T-cell (primary cell): Measurements from ENCODE around the gene CEBPZOS. TPM values are rescaled to one million over a fixed set of nuclear protein-coding genes. Genes with fewer than 3 reads are reported as not detected.

Experiments
- ATAC-seq, 4 experiments: fragments of 200-7000 bp in 3 of 4; fragments of 150-1000 bp in 1 of 4; cut with Tn5 transposase; replicated peaks in 1 of 4; 1 replicate in 3 of 4; 2 replicates in 1 of 4; pipeline ENCODE4 v1.10.0; 2021; ENCODE audit warnings: moderate library complexity in 3 of 4, mild to moderate bottlenecking in 2 of 4, moderate number of reproducible peaks in 1 of 4
- CTCF ChIA-PET, 2 donors: fragments of 300-600 bp; sonication (Branson Sonifier 250); formaldehyde crosslinking; loops; one replicate each; lab custom pipeline; 2022; ENCODE audit warnings: antibody characterized with exemption in 2 of 2; lab: Charles Lee
- POLR2A ChIA-PET, 2 donors: fragments of 300-600 bp; sonication (Branson Sonifier 250); formaldehyde crosslinking; loops; one replicate each; lab custom pipeline; 2022; ENCODE audit warnings: antibody characterized with exemption in 2 of 2; lab: Charles Lee
- DNase-seq, 35 experiments: peaks; one replicate each; pipeline versions ENCODE4 v3.0.0 to v3.0.0-alpha.2; 2013 to 2023
- H3K27ac ChIP-seq: one replicate; pipeline ENCODE4 v1.5.1; 2013; ENCODE audit warnings: low read length
- H3K27me3 ChIP-seq, 2 experiments: replicated peaks in 1 of 2; 1 replicate in 1 of 2; 2 replicates in 1 of 2; pipeline versions ENCODE4 v1.6.1 to v1.7.0; 2013; ENCODE audit warnings: low read length in 1 of 2, mixed read lengths in 1 of 2; ENCODE audit not compliant: control insufficient read depth in 2 of 2, insufficient read depth in 2 of 2; ENCODE audit errors: extremely low read depth in 1 of 2
- H3K36me3 ChIP-seq, 2 donors: 1 replicate in 1 of 2; 2 replicates in 1 of 2; pipeline versions ENCODE4 v1.6.1 to v1.7.0; 2013; ENCODE audit warnings: low read length in 1 of 2; ENCODE audit not compliant: control insufficient read depth in 2 of 2, insufficient read depth in 1 of 2; ENCODE audit errors: extremely low read depth in 1 of 2
- H3K4me1 ChIP-seq, 2 experiments: 1 replicate in 1 of 2; 2 replicates in 1 of 2; pipeline versions ENCODE4 v1.6.1 to v1.7.0; 2013; ENCODE audit warnings: low read length in 2 of 2, mixed read lengths in 1 of 2; ENCODE audit not compliant: insufficient read depth in 2 of 2, control insufficient read depth in 1 of 2; ENCODE audit errors: extremely low read depth in 1 of 2
- H3K4me3 ChIP-seq, 2 donors: 1 replicate in 1 of 2; 2 replicates in 1 of 2; pipeline versions ENCODE4 v1.5.1 to v1.7.0; 2013; ENCODE audit warnings: mild to moderate bottlenecking in 2 of 2, low read length in 1 of 2, moderate library complexity in 1 of 2; ENCODE audit not compliant: control insufficient read depth in 1 of 2; ENCODE audit errors: extremely low read depth in 1 of 2
- H3K9me3 ChIP-seq: 2 replicates; pipeline ENCODE4 v1.7.0; 2013
- H3K27ac Mint-ChIP-seq, 2 donors: one replicate each; pipeline ENCODE4 v1.8.0; 2020 to 2021; ENCODE audit warnings: mild to moderate bottlenecking in 2 of 2, mixed read lengths in 2 of 2
- H3K27me3 Mint-ChIP-seq, 2 donors: one replicate each; pipeline ENCODE4 v1.8.0; 2021 to 2022; ENCODE audit warnings: mixed read lengths in 2 of 2
- H3K36me3 Mint-ChIP-seq: one replicate; pipeline ENCODE4 v1.8.0; 2021; ENCODE audit warnings: mixed read lengths
- H3K4me1 Mint-ChIP-seq, 3 donors: one replicate each; pipeline ENCODE4 v1.8.0; 2020 to 2022; ENCODE audit warnings: mixed read lengths in 3 of 3, mild to moderate bottlenecking in 1 of 3
- H3K4me3 Mint-ChIP-seq, 3 donors: one replicate each; pipeline ENCODE4 v1.8.0; 2020 to 2022; ENCODE audit warnings: mild to moderate bottlenecking in 3 of 3, mixed read lengths in 3 of 3, moderate library complexity in 3 of 3
- H3K9me3 Mint-ChIP-seq, 3 donors: one replicate each; pipeline ENCODE4 v1.8.0; 2020 to 2022; ENCODE audit warnings: mixed read lengths in 3 of 3
- WGBS: methylation state at CpG from one replicate; pipeline ENCODE4 v1.1.5; 2013; ENCODE audit warnings: missing lambda C conversion rate; ENCODE audit not compliant: insufficient coverage; 5-methylcytosine and 5-hydroxymethylcytosine counted together
- total RNA-seq, 35 experiments: library from RNA in 6 of 35; stranded (reverse) in 6 of 35; fragments of 120-200 nt in 1 of 35; gene quantifications; one replicate each; pipeline versions ENCODE4 v1.2.1 to v1.2.4 and lab custom pipeline; 2013 to 2026

CEBPZOS gene
- total RNA-seq, 5 donors from 2014 or later (not counting 1 experiment from before 2014, with no cell fraction given) = 23.9 to 40.1 (median 37.5) TPM

DNA sequence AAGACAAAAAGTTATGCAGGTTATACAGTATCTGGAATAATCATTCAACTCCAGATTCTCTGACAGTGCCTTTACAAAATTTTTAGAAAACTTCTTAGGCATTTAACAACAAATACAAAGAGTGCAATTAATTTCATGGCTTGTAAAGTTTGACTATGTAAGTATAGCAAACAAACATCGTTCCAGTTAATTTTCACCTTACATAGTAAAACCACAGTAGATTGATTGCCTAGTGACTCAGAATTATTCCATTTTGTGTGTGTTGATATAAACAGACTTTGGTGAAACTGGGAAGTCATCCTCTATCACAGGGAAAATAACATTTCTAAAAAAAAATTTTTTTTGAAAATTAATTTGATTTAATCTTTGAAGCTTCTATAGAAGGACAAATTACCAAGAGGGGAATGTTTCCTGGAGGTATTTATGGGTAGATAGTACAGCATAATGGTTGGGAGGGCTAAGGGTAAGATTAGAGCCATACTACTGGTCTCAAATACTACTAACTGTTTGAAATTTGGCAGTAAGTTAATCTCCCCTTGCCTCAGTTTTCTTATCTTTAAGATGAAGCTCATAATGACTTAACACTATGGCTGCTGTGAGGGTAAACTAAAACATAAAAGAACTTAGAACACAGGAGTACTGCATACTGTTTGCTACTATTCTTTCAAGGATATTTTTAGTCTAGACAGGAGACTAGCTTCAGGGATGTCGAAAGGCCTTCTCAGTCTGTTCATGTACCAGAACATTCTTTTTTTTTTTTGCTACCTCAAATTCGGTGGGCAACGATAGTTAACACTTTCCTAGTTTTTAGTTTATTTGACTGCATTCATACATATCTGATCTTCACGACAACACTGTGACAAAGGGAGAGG is 54.8 kb downstream of the CEBPZOS start:
- H3K4me1 Mint-ChIP-seq = peaks cover 0 to 2% (median 0%) of the 10 kb centered on the region in 3 donors
- DNase-seq (no peak), ATAC-seq (no peak)
- H3K4me3 Mint-ChIP-seq = no peak overlapping the region
- ChIA-PET POLR2A (interaction anchor here in 1 of 2 donors (0.7 kb wide), 1 partner anchor 38 kb away, joined by 3 read pairs; no protein-coding TSS in a partner anchor), CTCF (interaction anchor here in 1 of 2 donors (0.7 kb wide), 1 partner anchor 212 kb away, joined by 3 read pairs; no protein-coding TSS in a partner anchor)
- H3K9me3 Mint-ChIP-seq = no peaks in the 10 kb centered on the region
- no peaks in the 10 kb centered on the region for H3K27me3 Mint-ChIP-seq
- Histone ChIP-seq H3K27me3 (no peaks in the 10 kb centered on the region), H3K4me3 (no peak overlapping the region), H3K36me3 (peaks cover 0 to 71% of the 10 kb centered on the region in 2 donors), H3K4me1 (no peaks in the 10 kb centered on the region), H3K9me3 (no peaks in the 10 kb centered on the region), H3K27ac (no peak overlapping the region)
- whole genome bisulfite sequencing = no CpG with 5 or more reads among the region's 5 CpGs
- H3K27ac Mint-ChIP-seq = no peak overlapping the region
- peaks cover 58% of the 10 kb centered on the region for H3K36me3 Mint-ChIP-seq

Other genes with a start within 250 kb of the CEBPZOS start
- gene STRN, start 230.0 kb upstream of the CEBPZOS start, total RNA-seq = 10 to 100 TPM; 27.8 to 31.5 (median 28.6) TPM
- 10 to 100 TPM; 35.5 to 41.2 (median 41.0) TPM for gene HEATR5B, start 112.1 kb upstream of the CEBPZOS start, total RNA-seq
- 10 to 100 TPM in 3 of 5 donors, 1 to 10 TPM in 2; 6.7 to 14.7 (median 12.5) TPM for gene GPATCH11, start 112.0 kb upstream of the CEBPZOS start, total RNA-seq
- 10 to 100 TPM; 21.7 to 37.5 (median 31.3) TPM for gene EIF2AK2, start 39.5 kb upstream of the CEBPZOS start, total RNA-seq
- not detected for gene SULT6B1, start 7.8 kb upstream of the CEBPZOS start, total RNA-seq
- 10 to 100 TPM; 50.6 to 61.5 (median 58.1) TPM for gene CEBPZ, start 35.1 kb downstream of the CEBPZOS start, total RNA-seq
- gene NDUFAF7, start 35.2 kb downstream of the CEBPZOS start, total RNA-seq = 10 to 100 TPM; 20.2 to 30.3 (median 24.6) TPM
- 10 to 100 TPM; 30.6 to 45.5 (median 36.9) TPM for gene PRKD3, start 128.3 kb downstream of the CEBPZOS start, total RNA-seq
- 1 to 10 TPM in 3 of 5 donors, not detected in 2; 1.1 to 3.1 (median 1.5) TPM for gene QPCT, start 148.1 kb downstream of the CEBPZOS start, total RNA-seq